Activated T-cell treated with anti-CD3 and anti-CD28 coated beads, Interleukin-2, amount 50 U/mL, for 24 hours (primary cell): ENCODE results near the gene ZNF229.
"Not testable (repeated sequence)": the region's sequence is repeated elsewhere in the genome, so short reads cannot be mapped to it uniquely, and the experiment has no call there.

Experiments used
- DNase-seq: peaks from one replicate; pipeline ENCODE4 v3.0.0-alpha.2; 2020
- H3K27ac Mint-ChIP-seq: 2 replicates; pipeline ENCODE4 v1.8.0; 2020; ENCODE audit warnings: mild to moderate bottlenecking, mixed read lengths
- H3K27me3 Mint-ChIP-seq: 2 replicates; pipeline ENCODE4 v1.8.0; 2020; ENCODE audit warnings: mixed read lengths
- H3K36me3 Mint-ChIP-seq: 2 replicates; pipeline ENCODE4 v1.8.0; 2020; ENCODE audit warnings: low read depth, mixed read lengths
- H3K4me1 Mint-ChIP-seq: 2 replicates; pipeline ENCODE4 v1.8.0; 2020; ENCODE audit warnings: low read depth, mixed read lengths
- H3K4me3 Mint-ChIP-seq: 2 replicates; pipeline ENCODE4 v1.8.0; 2020; ENCODE audit warnings: mild to moderate bottlenecking, moderate library complexity, mixed read lengths
- H3K9me3 Mint-ChIP-seq: 2 replicates; pipeline ENCODE4 v1.8.0; 2020; ENCODE audit warnings: mixed read lengths

The ZNF229 gene

DNA sequence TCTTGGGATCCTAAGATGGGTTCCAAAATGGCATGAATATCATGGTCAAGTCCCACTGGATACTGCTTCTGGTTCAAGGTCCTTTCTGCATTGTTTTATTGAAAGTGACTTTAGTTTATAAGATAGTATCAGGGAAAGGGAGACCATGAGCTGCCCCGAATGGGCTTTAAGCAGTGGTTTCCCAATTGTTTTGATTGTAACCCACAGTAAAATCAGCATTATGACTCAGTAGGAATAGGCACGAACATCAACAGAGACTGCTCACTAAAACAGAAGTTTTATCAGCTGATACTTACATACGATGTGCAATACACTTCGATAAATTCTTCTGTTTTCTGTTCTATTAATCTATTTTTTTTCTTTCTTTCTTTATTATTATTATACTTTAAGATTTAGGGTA, 59.0 kb downstream of the ZNF229 start:
- DNase-seq, H3K4me3 Mint-ChIP-seq, H3K4me1 Mint-ChIP-seq, H3K27ac Mint-ChIP-seq, H3K27me3 Mint-ChIP-seq: not testable (repeated sequence)
- Mint-ChIP-seq H3K9me3 (peaks cover 57% of the 10 kb centered on the region), H3K36me3 (peaks cover 74% of the 10 kb centered on the region)
